Measurements from ENCODE around the gene AGAP1. TPM values are rescaled to one million over a fixed set of nuclear protein-coding genes. Genes with fewer than 3 reads are reported as not detected.
A peak's percentile ranks its signal among the peaks of the same experiment; 100 is the strongest.

AGAP1 gene
- total RNA-seq, 1 donor from 2014 or later: 20.4 TPM

DNA sequence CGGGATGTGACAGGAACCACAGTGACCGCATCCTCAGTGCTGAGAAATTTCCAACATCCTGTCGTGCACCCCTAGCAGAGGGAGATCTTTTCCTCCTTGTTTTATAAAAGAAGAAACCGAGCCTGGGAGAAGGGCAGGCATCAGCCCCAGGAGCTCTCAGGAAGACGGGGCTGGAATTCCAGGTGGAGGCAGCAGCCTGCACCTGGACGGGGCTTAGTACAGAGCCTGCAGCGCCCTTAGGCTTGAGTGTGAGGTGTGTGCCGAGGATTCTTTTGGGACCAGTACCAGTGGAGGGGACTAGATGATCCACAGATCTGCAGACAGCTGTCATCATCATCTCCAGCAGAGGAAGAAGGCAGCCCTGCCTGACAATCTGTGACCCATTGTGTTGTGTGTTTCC lies 525.6 kb downstream of the AGAP1 start:
- TF ChIP-seq, protein P1, sequence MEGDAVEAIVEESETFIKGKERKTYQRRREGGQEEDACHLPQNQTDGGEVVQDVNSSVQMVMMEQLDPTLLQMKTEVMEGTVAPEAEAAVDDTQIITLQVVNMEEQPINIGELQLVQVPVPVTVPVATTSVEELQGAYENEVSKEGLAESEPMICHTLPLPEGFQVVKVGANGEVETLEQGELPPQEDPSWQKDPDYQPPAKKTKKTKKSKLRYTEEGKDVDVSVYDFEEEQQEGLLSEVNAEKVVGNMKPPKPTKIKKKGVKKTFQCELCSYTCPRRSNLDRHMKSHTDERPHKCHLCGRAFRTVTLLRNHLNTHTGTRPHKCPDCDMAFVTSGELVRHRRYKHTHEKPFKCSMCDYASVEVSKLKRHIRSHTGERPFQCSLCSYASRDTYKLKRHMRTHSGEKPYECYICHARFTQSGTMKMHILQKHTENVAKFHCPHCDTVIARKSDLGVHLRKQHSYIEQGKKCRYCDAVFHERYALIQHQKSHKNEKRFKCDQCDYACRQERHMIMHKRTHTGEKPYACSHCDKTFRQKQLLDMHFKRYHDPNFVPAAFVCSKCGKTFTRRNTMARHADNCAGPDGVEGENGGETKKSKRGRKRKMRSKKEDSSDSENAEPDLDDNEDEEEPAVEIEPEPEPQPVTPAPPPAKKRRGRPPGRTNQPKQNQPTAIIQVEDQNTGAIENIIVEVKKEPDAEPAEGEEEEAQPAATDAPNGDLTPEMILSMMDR (IDR thresholded peaks at IDR 0.05): no peak
- TF ChIP-seq EZH2phosphoT487 (IDR thresholded peaks at IDR 0.05) (no peak), EZH2 (IDR thresholded peaks at IDR 0.05) (no peak)
- no peaks in the 10 kb centered on the region for H3K9me3 ChIP-seq (ENCODE audit: low read depth)
- H3K27ac ChIP-seq: no peak overlapping the region
- peaks cover 10% of the 10 kb centered on the region for H3K4me1 ChIP-seq
- Mint-ChIP-seq H3K27me3 (ENCODE audit: insufficient read depth, low read depth) (peaks cover 3% of the 10 kb centered on the region), H3K27ac (no peak overlapping the region), H3K9me3 (no peaks in the 10 kb centered on the region), H3K36me3 (peaks cover 24% of the 10 kb centered on the region), H3K4me1 (peaks cover 18% of the 10 kb centered on the region), H3K4me3 (no peak overlapping the region)
- no peaks in the 10 kb centered on the region for H3K27me3 ChIP-seq
- no peak overlapping the region for H3K4me3 ChIP-seq
- H3K36me3 ChIP-seq: no peaks in the 10 kb centered on the region
- H4K20me1 ChIP-seq (ENCODE audit: low read depth): peaks cover 23% of the 10 kb centered on the region
- no peak overlapping the region for H2AFZ ChIP-seq (replicated peaks)
- peaks cover 8% of the 10 kb centered on the region for H3F3A ChIP-seq (ENCODE audit: low read depth)
- H3K4me2 ChIP-seq: no peak overlapping the region
- no peaks in the 10 kb centered on the region for H3K79me2 ChIP-seq (ENCODE audit: low read depth)
- no peak overlapping the region for H3K9ac ChIP-seq
- no peak for DNase-seq (ENCODE audit: low spot score)

DNA sequence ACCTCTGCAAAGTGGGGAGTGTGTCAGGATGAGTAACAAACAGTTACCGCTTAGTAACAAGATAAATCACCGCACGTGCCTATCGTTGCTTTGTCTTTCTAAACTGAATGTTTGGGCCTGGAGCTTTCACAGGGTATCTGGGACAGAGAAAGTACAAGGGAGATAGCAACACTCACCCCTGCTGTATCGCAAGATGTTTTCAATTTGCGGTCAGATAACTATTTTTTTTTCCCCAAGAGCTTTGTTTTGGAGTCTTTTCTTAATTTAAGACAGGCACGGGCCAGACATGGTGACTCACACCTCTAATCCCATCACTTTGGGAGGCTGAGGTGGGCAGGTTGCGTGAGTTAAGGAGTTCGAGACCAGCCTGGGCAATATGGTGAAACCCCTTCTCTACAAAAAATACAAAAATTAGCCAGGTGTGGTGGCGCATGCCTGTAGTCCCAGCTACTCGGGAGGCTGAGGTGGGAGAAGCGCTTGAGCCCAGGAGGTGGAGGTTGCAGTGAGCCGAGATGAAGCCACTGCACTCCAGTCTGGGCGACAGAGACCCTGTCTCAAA lies 527.7 kb downstream of the AGAP1 start:
- no peaks in the 10 kb centered on the region for H3K9me3 ChIP-seq (ENCODE audit: low read depth)
- H2AFZ ChIP-seq (replicated peaks): no peak overlapping the region
- Mint-ChIP-seq H3K4me1 (peaks cover 7% of the 10 kb centered on the region), H3K36me3 (peaks cover 29% of the 10 kb centered on the region), H3K4me3 (no peak overlapping the region), H3K27ac (peak overlapping the region; percentile 15), H3K27me3 (ENCODE audit: insufficient read depth, low read depth) (peaks cover 3% of the 10 kb centered on the region), H3K9me3 (no peaks in the 10 kb centered on the region)
- no peaks in the 10 kb centered on the region for H3K27me3 ChIP-seq
- no peaks in the 10 kb centered on the region for H3K36me3 ChIP-seq
- H3F3A ChIP-seq (ENCODE audit: low read depth): no peaks in the 10 kb centered on the region
- TF ChIP-seq, protein P1 (IDR thresholded peaks at IDR 0.05): no peak
- TF ChIP-seq EZH2phosphoT487 (IDR thresholded peaks at IDR 0.05): no peak
- TF ChIP-seq EZH2 (IDR thresholded peaks at IDR 0.05): no peak
- no peaks in the 10 kb centered on the region for H3K4me1 ChIP-seq
- peaks cover 10% of the 10 kb centered on the region for H4K20me1 ChIP-seq (ENCODE audit: low read depth)
- H3K4me2 ChIP-seq: no peak overlapping the region
- no peak overlapping the region for H3K27ac ChIP-seq
- H3K4me3 ChIP-seq: no peak overlapping the region
- DNase-seq (ENCODE audit: low spot score): no peak
- H3K79me2 ChIP-seq (ENCODE audit: low read depth): no peaks in the 10 kb centered on the region
- no peak overlapping the region for H3K9ac ChIP-seq

DNA sequence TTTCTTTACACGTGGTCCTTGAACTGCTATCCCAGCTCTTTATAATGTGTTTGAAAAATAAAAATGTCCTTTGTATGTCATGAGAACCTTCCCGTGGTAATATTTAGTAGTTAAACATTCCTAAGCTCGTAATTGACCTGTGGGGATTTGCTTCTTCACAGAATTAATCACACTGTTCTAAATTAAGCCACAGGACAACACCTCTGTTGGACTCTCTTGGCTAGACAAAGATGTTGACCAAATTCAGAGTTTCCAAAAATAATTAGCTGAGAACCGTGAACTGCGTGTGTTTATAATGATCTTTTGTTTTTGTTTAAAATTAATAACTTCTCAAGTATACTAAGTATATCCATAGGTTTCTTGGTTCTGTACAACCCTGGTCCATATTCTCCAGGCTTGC lies 528.3 kb downstream of the AGAP1 start:
- no peak for TF ChIP-seq EZH2 (IDR thresholded peaks at IDR 0.05)
- Histone ChIP-seq H3K4me2 (no peak overlapping the region), H3K9me3 (ENCODE audit: low read depth) (no peaks in the 10 kb centered on the region), H3K4me1 (no peaks in the 10 kb centered on the region), H3K4me3 (no peak overlapping the region), H3K36me3 (no peaks in the 10 kb centered on the region), H3K79me2 (ENCODE audit: low read depth) (no peaks in the 10 kb centered on the region), H4K20me1 (ENCODE audit: low read depth) (peaks cover 8% of the 10 kb centered on the region), H3K27me3 (no peaks in the 10 kb centered on the region), H3F3A (ENCODE audit: low read depth) (no peaks in the 10 kb centered on the region), H3K9ac (no peak overlapping the region), H2AFZ (replicated peaks) (no peak overlapping the region), H3K27ac (no peak overlapping the region)
- DNase-seq (ENCODE audit: low spot score): no peak
- Mint-ChIP-seq H3K27me3 (ENCODE audit: insufficient read depth, low read depth) (peaks cover 3% of the 10 kb centered on the region), H3K27ac (no peak overlapping the region), H3K4me1 (peaks cover 7% of the 10 kb centered on the region), H3K4me3 (no peak overlapping the region), H3K9me3 (no peaks in the 10 kb centered on the region), H3K36me3 (peaks cover 29% of the 10 kb centered on the region)

DNA sequence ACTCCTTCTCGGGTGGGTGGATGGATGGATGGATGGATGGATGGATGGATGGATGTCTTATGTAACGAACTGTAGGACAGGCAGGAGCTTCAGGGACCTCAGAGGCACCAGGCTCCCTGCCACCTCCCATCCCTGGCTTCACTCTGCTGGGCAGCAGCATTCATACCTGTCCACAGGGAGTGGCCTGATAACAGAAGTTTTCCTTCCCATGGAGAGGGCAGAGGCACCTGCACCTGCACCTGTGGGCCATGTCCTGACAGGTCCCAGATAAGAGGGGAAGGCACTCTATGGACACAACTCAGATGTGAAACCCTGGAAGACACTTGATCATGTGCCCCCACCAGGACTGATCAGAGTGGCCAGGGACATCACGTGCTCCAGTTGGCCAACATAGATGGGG lies 532.0 kb downstream of the AGAP1 start:
- Histone ChIP-seq H3K9me3 (ENCODE audit: low read depth) (no peaks in the 10 kb centered on the region), H3K27me3 (no peaks in the 10 kb centered on the region), H3K36me3 (no peaks in the 10 kb centered on the region), H2AFZ (replicated peaks) (no peak overlapping the region), H3K4me3 (no peak overlapping the region), H3K4me2 (no peak overlapping the region), H4K20me1 (ENCODE audit: low read depth) (no peaks in the 10 kb centered on the region), H3K9ac (no peak overlapping the region), H3F3A (ENCODE audit: low read depth) (no peaks in the 10 kb centered on the region), H3K27ac (no peak overlapping the region), H3K79me2 (ENCODE audit: low read depth) (no peaks in the 10 kb centered on the region), H3K4me1 (no peaks in the 10 kb centered on the region)
- Mint-ChIP-seq H3K4me1 (peaks cover 4% of the 10 kb centered on the region), H3K27ac (no peak overlapping the region), H3K4me3 (no peak overlapping the region), H3K9me3 (peaks cover 7% of the 10 kb centered on the region), H3K36me3 (peaks cover 20% of the 10 kb centered on the region), H3K27me3 (ENCODE audit: insufficient read depth, low read depth) (peaks cover 2% of the 10 kb centered on the region)
- TF ChIP-seq EZH2phosphoT487 (IDR thresholded peaks at IDR 0.05): no peak
- DNase-seq (ENCODE audit: low spot score): no peak

Measured in neural progenitor cell (in vitro differentiated cells).